Mesendoderm (in vitro differentiated cells): ENCODE data around the gene CYTIP.

ENCODE experiments used
- DNase-seq: peaks from one replicate; pipeline ENCODE4 v3.0.0; 2013
- H2AK5ac ChIP-seq: 2 replicates; pipeline ENCODE4 v1.6.1; 2013; ENCODE audit warnings: low read length, inconsistent platforms
- H2BK120ac ChIP-seq: 2 replicates; pipeline ENCODE4 v1.6.1; 2013; ENCODE audit warnings: low read depth, mild to moderate bottlenecking, low read length, moderate library complexity, mixed read lengths
- H2BK15ac ChIP-seq: replicated peaks from 2 replicates; pipeline ENCODE4 v1.6.1; 2013; ENCODE audit warnings: low read depth, mild to moderate bottlenecking, moderate library complexity
- H2BK5ac ChIP-seq: 2 replicates; pipeline ENCODE4 v1.6.1; 2013; ENCODE audit warnings: low read length, inconsistent platforms
- H3K18ac ChIP-seq: 2 replicates; pipeline ENCODE4 v1.6.1; 2013; ENCODE audit warnings: mild to moderate bottlenecking, low read length, mixed read lengths
- H3K23ac ChIP-seq: one replicate; pipeline ENCODE4 v1.6.1; 2013; ENCODE audit warnings: low read length
- H3K27ac ChIP-seq: 2 replicates; pipeline ENCODE4 v1.5.1; 2013; ENCODE audit warnings: low read depth, mild to moderate bottlenecking, inconsistent platforms, low read length, moderate library complexity
- H3K27me3 ChIP-seq: 2 replicates; pipeline ENCODE4 v1.6.1; 2013; ENCODE audit warnings: low read length, control low read depth, mild to moderate bottlenecking, inconsistent platforms; ENCODE audit not compliant: insufficient read depth, poor library complexity
- H3K36me3 ChIP-seq: 2 replicates; pipeline ENCODE4 v1.6.1; 2013; ENCODE audit warnings: low read length, inconsistent platforms; ENCODE audit not compliant: control insufficient read depth, insufficient read depth
- H3K4ac ChIP-seq: one replicate; pipeline ENCODE4 v1.6.1; 2013; ENCODE audit warnings: low read depth, mild to moderate bottlenecking, low read length, moderate library complexity
- H3K4me1 ChIP-seq: 2 replicates; pipeline ENCODE4 v1.6.1; 2013; ENCODE audit warnings: low read depth, low read length, inconsistent platforms; ENCODE audit not compliant: control insufficient read depth
- H3K4me2 ChIP-seq: 2 replicates; pipeline ENCODE4 v1.6.1; 2013; ENCODE audit warnings: low read length
- H3K4me3 ChIP-seq: 2 replicates; pipeline ENCODE4 v1.5.1; 2013; ENCODE audit warnings: mild to moderate bottlenecking, low read length
- H3K56ac ChIP-seq: one replicate; pipeline ENCODE4 v1.6.1; 2013; ENCODE audit warnings: low read length
- H3K79me1 ChIP-seq: 2 replicates; pipeline ENCODE4 v1.6.1; 2013; ENCODE audit warnings: low read length, inconsistent platforms
- H3K79me2 ChIP-seq: 2 replicates; pipeline ENCODE4 v1.6.1; 2013; ENCODE audit warnings: mild to moderate bottlenecking, low read length; ENCODE audit not compliant: control insufficient read depth, insufficient read depth
- H3K9ac ChIP-seq: 2 replicates; pipeline ENCODE4 v1.6.1; 2013; ENCODE audit warnings: low read length, inconsistent platforms
- H4K5ac ChIP-seq: one replicate; pipeline ENCODE4 v1.6.1; 2013; ENCODE audit warnings: low read length
- H4K8ac ChIP-seq: one replicate; pipeline ENCODE4 v1.6.1; 2013; ENCODE audit warnings: low read depth, mild to moderate bottlenecking, control low read depth, low read length, moderate library complexity
- WGBS: extraction: QIAGEN DNeasy Blood & Tissue Kit; methylation state at CpG from one replicate; pipeline ENCODE4 v1.1.7; 2013; ENCODE audit warnings: low lambda C conversion rate, missing lambda C conversion rate; ENCODE audit not compliant: insufficient coverage; ENCODE audit errors: extremely low coverage; 5-methylcytosine and 5-hydroxymethylcytosine counted together

Gene CYTIP

DNA sequence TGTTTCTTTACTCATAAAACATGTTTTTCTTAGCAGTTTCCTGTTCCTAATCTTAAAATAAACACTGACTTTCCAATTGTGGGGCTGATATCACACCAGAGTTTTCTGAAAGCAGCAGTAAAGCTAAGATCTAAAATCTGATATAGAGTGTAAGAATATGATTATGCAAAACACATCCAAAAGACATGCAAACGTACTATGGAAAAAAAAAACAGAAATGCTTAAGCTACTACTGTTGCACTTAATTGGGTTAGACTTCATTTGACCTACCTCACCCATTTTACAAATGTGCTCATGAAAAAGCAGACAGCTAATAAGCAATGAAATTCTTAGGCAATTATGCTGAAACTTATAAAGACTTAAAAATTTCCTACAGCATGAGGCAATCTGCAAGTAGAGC lies 10.5 kb downstream of the CYTIP start:
- Histone ChIP-seq H3K56ac (no peak overlapping the region), H3K27me3 (no peaks in the 10 kb centered on the region), H3K18ac (no peak overlapping the region), H3K79me1 (no peaks in the 10 kb centered on the region), H3K4me1 (no peaks in the 10 kb centered on the region), H3K27ac (no peak overlapping the region), H2AK5ac (no peak overlapping the region), H3K79me2 (no peaks in the 10 kb centered on the region), H2BK15ac (no peak overlapping the region), H3K4me2 (no peak overlapping the region), H2BK120ac (no peak overlapping the region), H3K4ac (no peak overlapping the region), H2BK5ac (no peak overlapping the region), H3K36me3 (no peaks in the 10 kb centered on the region), H3K23ac (no peak overlapping the region), H3K9ac (no peak overlapping the region), H4K8ac (no peak overlapping the region), H4K5ac (no peak overlapping the region), H3K4me3 (no peak overlapping the region)
- no peak for DNase-seq
- no CpG with 5 or more reads among the region's 1 CpG for WGBS

GRCh38 chr2:157432475-157433106 lies 11.3 kb downstream of the CYTIP start:
- Histone ChIP-seq H3K36me3 (no peaks in the 10 kb centered on the region), H4K8ac (no peak overlapping the region), H3K9ac (no peak overlapping the region), H3K56ac (no peak overlapping the region), H2AK5ac (no peak overlapping the region), H3K18ac (no peak overlapping the region), H3K23ac (no peak overlapping the region), H2BK5ac (no peak overlapping the region), H3K4me1 (no peaks in the 10 kb centered on the region), H4K5ac (no peak overlapping the region), H3K27me3 (no peaks in the 10 kb centered on the region), H3K4ac (no peak overlapping the region), H3K27ac (no peak overlapping the region), H2BK120ac (no peak overlapping the region), H3K4me2 (no peak overlapping the region), H3K79me2 (no peaks in the 10 kb centered on the region), H3K4me3 (no peak overlapping the region), H3K79me1 (no peaks in the 10 kb centered on the region), H2BK15ac (no peak overlapping the region)
- no CpG with 5 or more reads among the region's 2 CpGs for WGBS
- DNase-seq: no peak

DNA sequence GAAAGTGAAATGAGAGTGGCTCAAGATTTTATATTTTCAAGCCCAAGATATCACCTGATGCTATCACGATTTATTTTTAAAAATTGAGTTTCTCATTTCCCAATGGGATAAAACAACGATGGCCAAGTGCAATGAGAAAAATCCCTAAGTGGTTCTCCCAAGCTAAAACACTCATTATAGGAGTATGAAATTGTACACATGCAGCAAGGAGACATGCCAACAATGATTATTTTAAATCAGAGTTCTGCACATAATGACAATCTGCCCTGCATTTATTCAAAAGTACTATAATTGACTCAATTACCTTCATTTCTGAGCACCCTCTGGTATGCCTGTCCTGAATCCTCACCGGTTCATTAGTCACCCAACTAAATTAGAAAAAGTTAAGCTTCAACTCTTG lies 12.7 kb downstream of the CYTIP start:
- no CpG with 5 or more reads among the region's 3 CpGs for WGBS
- no peak overlapping the region for H3K4me2 ChIP-seq
- H3K4me1 ChIP-seq: no peaks in the 10 kb centered on the region

GRCh38 chr2:157428500-157429175 lies 15.3 kb downstream of the CYTIP start:
- H3K4me2 ChIP-seq: no peak overlapping the region
- no peak overlapping the region for H3K56ac ChIP-seq
- DNase-seq: no peak
- no peaks in the 10 kb centered on the region for H3K36me3 ChIP-seq
- H3K4ac ChIP-seq: no peak overlapping the region
- H4K8ac ChIP-seq: no peak overlapping the region
- WGBS: no CpG with 5 or more reads among the region's 2 CpGs
- H3K79me2 ChIP-seq: no peaks in the 10 kb centered on the region
- H3K27ac ChIP-seq: no peak overlapping the region
- H3K9ac ChIP-seq: no peak overlapping the region
- H2BK120ac ChIP-seq: no peak overlapping the region
- H2BK5ac ChIP-seq: no peak overlapping the region
- H3K4me3 ChIP-seq: no peak overlapping the region
- no peak overlapping the region for H3K23ac ChIP-seq
- no peak overlapping the region for H2BK15ac ChIP-seq
- no peaks in the 10 kb centered on the region for H3K4me1 ChIP-seq
- H3K27me3 ChIP-seq: no peaks in the 10 kb centered on the region
- no peak overlapping the region for H4K5ac ChIP-seq
- H3K79me1 ChIP-seq: no peaks in the 10 kb centered on the region
- no peak overlapping the region for H3K18ac ChIP-seq
- no peak overlapping the region for H2AK5ac ChIP-seq

More for the DNA sequence above, 12.7 kb downstream of the CYTIP start:
- Histone ChIP-seq H3K9ac (no peak overlapping the region), H3K4ac (no peak overlapping the region), H3K79me2 (no peaks in the 10 kb centered on the region), H2BK15ac (no peak overlapping the region), H2BK120ac (no peak overlapping the region), H2AK5ac (no peak overlapping the region), H3K79me1 (no peaks in the 10 kb centered on the region), H3K27me3 (no peaks in the 10 kb centered on the region), H3K18ac (no peak overlapping the region), H3K27ac (no peak overlapping the region), H3K56ac (no peak overlapping the region), H3K23ac (no peak overlapping the region), H3K36me3 (no peaks in the 10 kb centered on the region), H2BK5ac (no peak overlapping the region), H4K5ac (no peak overlapping the region), H3K4me3 (no peak overlapping the region), H4K8ac (no peak overlapping the region)
- DNase-seq: no peak

- Histone ChIP-seq H3K9ac (no peak overlapping the region), H3K4ac (no peak overlapping the region), H3K56ac (no peak overlapping the region), H3K27me3 (no peaks in the 10 kb centered on the region), H3K4me1 (no peaks in the 10 kb centered on the region), H3K4me3 (no peak overlapping the region), H3K27ac (no peak overlapping the region), H3K18ac (no peak overlapping the region), H4K8ac (no peak overlapping the region), H3K4me2 (no peak overlapping the region), H2AK5ac (no peak overlapping the region), H3K79me1 (no peaks in the 10 kb centered on the region), H3K36me3 (no peaks in the 10 kb centered on the region), H2BK5ac (no peak overlapping the region), H2BK15ac (no peak overlapping the region), H3K23ac (no peak overlapping the region), H4K5ac (no peak overlapping the region), H2BK120ac (no peak overlapping the region), H3K79me2 (no peaks in the 10 kb centered on the region)
- DNase-seq: no peak
Measured at GRCh38 chr2:157427922-157428303, 16.0 kb downstream of the CYTIP start.
